SK-N-MC (cell line): Measurements from ENCODE around the gene RFLNA.

ENCODE experiments used
- EZH2 ChIP-seq: fragments of 200-600 bp; sonication (generic); IDR thresholded peaks from one replicate; pipeline ENCODE4 v1.6.1; 2017; ENCODE audit warnings: antibody characterized with exemption
- POLR2AphosphoS5 ChIP-seq: IDR thresholded peaks from 2 replicates; pipeline ENCODE4 v1.6.1; 2012; ENCODE audit warnings: mild to moderate bottlenecking, low read depth, low read length, borderline replicate concordance

DNA sequence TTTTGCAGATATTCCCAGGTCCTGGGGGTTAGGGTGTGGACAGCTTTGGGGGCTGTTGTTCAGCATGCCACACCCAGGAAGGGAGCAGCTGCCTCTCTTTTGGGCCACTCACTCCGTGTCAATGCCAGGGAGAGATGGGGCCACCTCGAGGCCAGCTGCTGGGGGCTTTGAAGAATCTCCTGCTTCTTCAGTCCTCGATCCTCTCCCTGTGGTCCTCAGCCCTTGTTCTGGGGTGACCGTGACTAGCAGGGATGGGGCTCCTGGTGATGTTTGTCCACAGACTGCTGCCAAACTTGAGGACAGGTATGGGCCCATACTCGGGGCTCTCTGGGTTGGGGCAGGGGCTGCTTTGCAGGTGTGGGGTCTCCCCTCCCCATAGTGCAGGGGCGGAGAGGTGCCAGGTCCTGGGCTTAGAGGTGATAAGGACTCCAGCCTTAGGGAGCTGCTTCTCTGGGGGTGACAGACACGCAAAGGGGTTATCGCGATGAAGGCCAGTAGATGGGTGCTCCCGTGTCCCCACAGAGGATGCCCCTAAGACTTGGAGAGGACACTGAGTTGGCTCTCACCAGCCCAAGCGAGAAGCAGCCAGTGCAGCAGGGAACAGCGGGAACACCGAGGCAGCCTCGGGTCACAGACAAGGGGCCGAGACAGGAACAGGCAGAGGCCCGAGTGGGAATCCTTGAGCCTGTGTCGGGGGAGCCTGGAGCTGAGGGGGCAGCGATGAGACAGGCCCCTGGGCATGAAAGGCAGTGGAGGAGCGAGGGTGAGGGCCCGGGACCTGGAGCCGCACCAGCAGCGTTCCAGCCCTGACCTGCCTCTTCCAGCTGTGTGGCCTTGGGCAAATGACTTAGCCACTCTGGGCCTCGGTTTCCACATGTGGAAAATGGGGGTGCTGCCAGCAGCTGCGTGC lies 11.1 kb downstream of the RFLNA start:
- no peak for TF ChIP-seq POLR2AphosphoS5
- no peak for TF ChIP-seq EZH2
